ENCODE data around the gene SLC2A1. TPM values are rescaled to one million over a fixed set of nuclear protein-coding genes. Genes with fewer than 3 reads are reported as not detected.

SLC2A1 gene
- total RNA-seq (2014; rRNA removed) (245 and 264 TPM in 2 replicates), Bru-seq, nascent RNA (percentile 96 among the genes with signal in this experiment), BruChase-seq, experiment 1, labeled RNA remaining after a 6-hour chase (percentile 95 among the genes with signal in this experiment), BruChase-seq, experiment 2, labeled RNA remaining after a 2-hour chase (percentile 91 among the genes with signal in this experiment)
- long read RNA-seq, transcript SLC2A1-203 (10 exons, 3,670 nt) = major isoform, 273 of 597 reads
- long read RNA-seq, partial matches to known transcripts = 258 of 597 reads
- long read RNA-seq, other reads (novel, unspliced or antisense) = 65 of 597 reads

DNA sequence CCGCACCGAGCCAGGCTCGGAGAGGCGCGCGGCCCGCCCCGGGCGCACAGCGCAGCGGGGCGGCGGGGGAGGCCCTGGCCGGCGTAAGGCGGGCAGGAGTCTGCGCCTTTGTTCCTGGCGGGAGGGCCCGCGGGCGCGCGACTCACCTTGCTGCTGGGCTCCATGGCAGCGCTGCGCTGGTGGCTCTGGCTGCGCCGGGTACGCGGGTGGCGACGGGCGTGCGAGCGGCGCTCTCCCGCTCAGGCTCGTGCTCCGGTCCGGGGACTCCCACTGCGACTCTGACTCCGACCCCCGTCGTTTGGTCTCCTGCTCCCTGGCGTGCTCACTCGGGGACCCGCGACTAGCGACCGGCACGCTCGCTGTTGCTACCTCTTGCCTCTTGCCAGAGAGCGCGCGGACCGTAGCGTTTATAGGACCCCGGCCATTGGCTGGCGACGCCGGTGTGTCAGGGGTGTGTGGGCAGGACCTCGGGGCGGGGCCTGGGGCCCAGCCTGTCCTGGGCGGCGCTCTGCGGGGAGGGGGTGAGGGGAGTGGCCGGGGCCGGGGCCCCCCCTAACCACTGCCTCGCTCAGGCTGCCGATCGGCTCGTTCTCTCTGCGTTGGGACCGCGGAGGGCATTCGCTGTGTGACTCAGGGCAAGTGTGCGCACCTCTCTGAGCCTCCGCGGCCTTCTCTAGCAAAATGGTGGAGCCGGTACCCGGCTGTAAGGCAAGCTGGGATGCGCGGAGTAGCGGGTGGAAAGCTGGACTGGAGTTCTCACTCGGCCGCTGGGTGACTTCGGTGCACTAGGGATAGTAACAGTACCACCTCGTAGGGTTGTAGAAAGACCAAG is at the start of gene SLC2A1:
Gene SLC2A1 (minus strand): TSS at position 381 of the 832 bp plus-strand sequence. CDS start 217 bp downstream, at position 164.
- Histone ChIP-seq H3K4me3 (ENCODE audit: low read length) (peak within 1 kb of the TSS; percentile 99), H3K36me3 (ENCODE audit: low read depth, low read length) (peaks cover 28% of the 10 kb centered on the region), H3K9me2 (replicated peaks; ENCODE audit: low read length) (no peaks in the 10 kb centered on the region), H3K4me1 (ENCODE audit: insufficient read depth, low read length) (peaks cover 70% of the 10 kb centered on the region), H3K27ac (ENCODE audit: low read length) (peak within 1 kb of the TSS; percentile 49), H3K4me2 (ENCODE audit: low read length) (peak within 1 kb of the TSS; percentile 97), H2AFZ (ENCODE audit: low read length) (peak within 1 kb of the TSS; percentile 78), H4K20me1 (ENCODE audit: low read length) (peaks cover 37% of the 10 kb centered on the region), H3K27me3 (ENCODE audit: low read length) (no peaks in the 10 kb centered on the region), H3K9me3 (ENCODE audit: low read length) (no peaks in the 10 kb centered on the region), H3K9ac (ENCODE audit: low read length) (peak within 1 kb of the TSS; percentile 70), H3K79me2 (ENCODE audit: low read length) (peaks cover 78% of the 10 kb centered on the region), H3F3A (ENCODE audit: low read length, unreplicated experiment) (no peaks in the 10 kb centered on the region)
- CTCF ChIA-PET = interaction anchor here (1.1 to 1.2 kb wide), 2 partner anchors 36 to 115 kb away, joined by 3 to 6 read pairs; no protein-coding TSS in a partner anchor
- DNase-seq (peak; percentile 94), ATAC-seq (peak; percentile 77)
- POLR2A ChIA-PET (ENCODE audit: unreplicated experiment) = interaction anchor here (0.6 kb wide), 1 partner anchor 117 kb away, joined by 3 read pairs; no protein-coding TSS in a partner anchor
- intact Hi-C loops (cut with micrococcal nuclease) = loop anchor here (1.0 to 5.0 kb wide), 4 partner anchors 17 to 114 kb away; no protein-coding TSS in a partner anchor
- BruUV-seq (replicated peaks) = no TSS peak
- TF ChIP-seq, protein P1, sequence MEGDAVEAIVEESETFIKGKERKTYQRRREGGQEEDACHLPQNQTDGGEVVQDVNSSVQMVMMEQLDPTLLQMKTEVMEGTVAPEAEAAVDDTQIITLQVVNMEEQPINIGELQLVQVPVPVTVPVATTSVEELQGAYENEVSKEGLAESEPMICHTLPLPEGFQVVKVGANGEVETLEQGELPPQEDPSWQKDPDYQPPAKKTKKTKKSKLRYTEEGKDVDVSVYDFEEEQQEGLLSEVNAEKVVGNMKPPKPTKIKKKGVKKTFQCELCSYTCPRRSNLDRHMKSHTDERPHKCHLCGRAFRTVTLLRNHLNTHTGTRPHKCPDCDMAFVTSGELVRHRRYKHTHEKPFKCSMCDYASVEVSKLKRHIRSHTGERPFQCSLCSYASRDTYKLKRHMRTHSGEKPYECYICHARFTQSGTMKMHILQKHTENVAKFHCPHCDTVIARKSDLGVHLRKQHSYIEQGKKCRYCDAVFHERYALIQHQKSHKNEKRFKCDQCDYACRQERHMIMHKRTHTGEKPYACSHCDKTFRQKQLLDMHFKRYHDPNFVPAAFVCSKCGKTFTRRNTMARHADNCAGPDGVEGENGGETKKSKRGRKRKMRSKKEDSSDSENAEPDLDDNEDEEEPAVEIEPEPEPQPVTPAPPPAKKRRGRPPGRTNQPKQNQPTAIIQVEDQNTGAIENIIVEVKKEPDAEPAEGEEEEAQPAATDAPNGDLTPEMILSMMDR (conservative IDR thresholded peaks at IDR 0.05; ENCODE audit: low read depth, low read length) = no peak
- TF ChIP-seq EZH2phosphoT487 (IDR thresholded peaks at IDR 0.05; ENCODE audit: borderline replicate concordance, low read length) (no peak), EZH2 (IDR thresholded peaks at IDR 0.05; ENCODE audit: low read length, unreplicated experiment) (no peak)

DNA sequence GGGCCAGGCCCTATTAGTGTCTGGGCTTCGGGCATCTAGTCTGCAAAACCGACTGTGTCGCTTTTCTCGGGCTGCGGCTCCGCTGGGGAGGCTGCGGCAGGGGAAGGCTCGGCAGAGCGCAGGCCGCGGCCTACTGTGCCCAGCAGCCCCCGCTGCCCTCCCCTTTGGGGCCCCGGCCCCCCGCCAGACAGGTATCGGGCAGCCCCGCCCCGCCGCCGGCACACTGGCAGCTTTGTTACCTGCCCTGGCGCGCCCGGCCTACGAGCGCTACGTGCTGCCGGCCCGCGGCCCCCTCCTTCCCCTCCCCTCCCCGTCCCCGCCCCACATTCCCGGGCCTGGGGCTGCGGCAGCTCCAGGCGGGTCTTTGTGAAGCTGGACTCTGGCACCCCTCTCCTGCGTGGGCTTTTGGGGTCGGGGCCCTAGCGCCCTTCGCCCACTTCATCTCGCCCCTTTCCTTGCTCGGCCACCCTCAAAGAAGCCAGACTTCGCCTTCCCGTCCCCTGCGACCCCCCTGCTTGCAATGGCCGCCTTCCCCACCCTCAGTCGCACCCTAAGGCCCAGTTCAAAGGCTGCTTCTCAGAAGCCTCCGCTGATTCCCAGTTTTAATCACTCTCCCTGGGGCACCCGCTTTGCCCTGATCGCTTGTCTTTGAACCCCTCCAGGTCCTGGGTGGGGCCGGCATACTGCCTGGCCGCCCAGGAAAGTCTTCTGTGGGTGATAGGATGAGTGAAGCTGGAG is 48.9 kb upstream of the SLC2A1 start:
- H3K9me3 ChIP-seq (ENCODE audit: low read length) = no peaks in the 10 kb centered on the region
- H2AFZ ChIP-seq (ENCODE audit: low read length) = no peak overlapping the region
- no peaks in the 10 kb centered on the region for H3K27me3 ChIP-seq (ENCODE audit: low read length)
- no peak overlapping the region for H3K9ac ChIP-seq (ENCODE audit: low read length)
- DNase-seq (no peak), ATAC-seq (no peak)
- H3K4me1 ChIP-seq (ENCODE audit: insufficient read depth, low read length) = peaks cover 8% of the 10 kb centered on the region
- ChIA-PET POLR2A (ENCODE audit: unreplicated experiment) (no interaction called here), CTCF (no interaction called here)
- no peak overlapping the region for H3K4me3 ChIP-seq (ENCODE audit: low read length)
- no peaks in the 10 kb centered on the region for H4K20me1 ChIP-seq (ENCODE audit: low read length)
- no peaks in the 10 kb centered on the region for H3K36me3 ChIP-seq (ENCODE audit: low read depth, low read length)
- no peak overlapping the region for H3K4me2 ChIP-seq (ENCODE audit: low read length)
- H3K9me2 ChIP-seq (replicated peaks; ENCODE audit: low read length) = no peaks in the 10 kb centered on the region
- intact Hi-C loops (cut with micrococcal nuclease) = no loop called here
- no TSS peak for BruUV-seq (replicated peaks)
- H3K79me2 ChIP-seq (ENCODE audit: low read length) = no peaks in the 10 kb centered on the region
- H3F3A ChIP-seq (ENCODE audit: low read length, unreplicated experiment) = no peaks in the 10 kb centered on the region
- H3K27ac ChIP-seq (ENCODE audit: low read length) = no peak overlapping the region
- no peak for TF ChIP-seq EZH2 (IDR thresholded peaks at IDR 0.05; ENCODE audit: low read length, unreplicated experiment)
- TF ChIP-seq EZH2phosphoT487 (IDR thresholded peaks at IDR 0.05; ENCODE audit: borderline replicate concordance, low read length) = no peak
- TF ChIP-seq, protein P1 (conservative IDR thresholded peaks at IDR 0.05; ENCODE audit: low read depth, low read length) = no peak
